Right ventricle myocardium superior (tissue), 1 donor: ENCODE data around the gene ARHGAP42. TPM values are rescaled to one million over a fixed set of nuclear protein-coding genes. Genes with fewer than 3 reads are reported as not detected.

Experiments used
- ATAC-seq: fragments of 200-7000 bp; cut with Tn5 transposase; one replicate; pipeline ENCODE4 v1.9.1; 2020; ENCODE audit warnings: mild to moderate bottlenecking; ENCODE audit not compliant: poor library complexity
- DNase-seq: peaks from one replicate; pipeline ENCODE4 v3.0.0-alpha.2; 2020
- intact Hi-C: fragments of 100-400 bp; cut with DNase I; formaldehyde crosslinking; loops from one replicate; pipeline ENCODE4 v1.11.2; 2022
- total RNA-seq: library from RNA; stranded (reverse); fragmentation: NEBNext Ultra II Directional; extraction: Animal tissue kit (Norgen Biotek cat#: 25700); gene quantifications from one replicate; pipeline ENCODE4 v1.2.1, GENCODE V29; 2021
- donor health status: DM: no; HTN: yes; CAD: no; lungs with severe emphysema.

ARHGAP42 gene
- total RNA-seq, 1 donor from 2014 or later: 7.2 TPM

DNA sequence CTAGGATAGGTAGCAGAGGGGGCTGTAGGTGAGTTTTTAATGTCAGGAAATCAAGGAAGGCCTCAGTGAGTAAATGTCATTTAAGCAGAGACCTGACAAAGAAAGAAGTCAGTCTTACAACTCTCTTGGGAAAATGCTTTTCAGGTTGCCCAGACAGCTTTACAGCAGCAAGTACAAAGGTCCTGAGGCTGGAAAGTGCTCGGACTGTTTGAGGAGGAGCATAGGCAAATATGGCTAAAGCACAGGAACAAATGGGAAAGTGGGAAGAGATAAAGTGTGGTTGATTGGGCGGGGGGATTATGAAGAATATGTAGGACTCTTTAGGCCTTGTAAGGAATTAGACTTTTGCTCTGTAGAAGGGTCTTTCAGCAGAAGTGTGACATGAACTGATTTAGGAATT is 125.4 kb downstream of the ARHGAP42 start:
- no peak for ATAC-seq
- DNase-seq: no peak
- intact Hi-C loops: no loop called here

DNA sequence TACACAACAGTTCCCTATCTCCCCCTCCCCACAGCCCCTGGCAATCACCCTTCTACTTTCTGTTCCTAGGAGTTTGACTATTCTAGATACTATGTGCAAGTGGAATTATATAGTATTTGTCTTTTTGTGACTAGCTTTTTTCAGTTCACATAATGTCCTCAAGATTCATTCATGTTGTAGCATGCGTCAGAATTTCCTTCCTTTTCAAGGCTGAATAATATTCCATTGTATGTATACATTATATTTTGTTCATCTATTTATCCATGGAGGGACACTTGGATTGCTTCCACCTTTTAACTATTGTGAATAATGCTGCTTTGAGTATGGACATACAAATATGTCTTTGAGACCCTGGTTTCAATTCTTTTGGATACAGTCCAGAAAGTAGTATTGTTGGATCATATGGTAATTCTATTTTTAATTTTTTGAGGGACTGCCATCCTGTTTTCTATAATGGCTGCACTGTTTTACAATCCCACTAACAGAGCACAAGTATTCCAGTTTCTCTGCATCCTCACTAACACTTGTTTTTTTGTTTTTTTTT is 128.8 kb downstream of the ARHGAP42 start:
- DNase-seq (no peak), ATAC-seq (no peak)
- intact Hi-C loops: no loop called here

DNA sequence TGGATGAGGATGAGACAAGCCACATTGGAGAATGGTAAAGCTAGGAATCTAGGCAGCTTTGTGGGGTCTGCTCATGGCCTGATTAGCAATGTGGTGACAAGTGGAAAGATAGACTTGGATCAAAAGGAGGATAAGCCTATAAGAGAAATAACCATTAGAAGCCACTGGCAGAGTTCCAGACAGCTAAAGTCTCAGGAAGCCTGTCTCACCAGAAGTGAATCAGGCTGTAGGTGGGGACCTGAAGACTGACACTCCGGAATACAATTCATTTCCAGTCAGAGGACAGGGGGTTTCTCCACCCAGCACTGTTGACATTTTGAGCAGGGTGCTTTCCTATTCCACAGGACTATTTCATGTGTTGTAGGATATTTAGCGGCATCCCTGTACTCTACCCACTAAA is 129.7 kb downstream of the ARHGAP42 start:
- no peak for DNase-seq
- intact Hi-C loops: no loop called here
- no peak for ATAC-seq

DNA sequence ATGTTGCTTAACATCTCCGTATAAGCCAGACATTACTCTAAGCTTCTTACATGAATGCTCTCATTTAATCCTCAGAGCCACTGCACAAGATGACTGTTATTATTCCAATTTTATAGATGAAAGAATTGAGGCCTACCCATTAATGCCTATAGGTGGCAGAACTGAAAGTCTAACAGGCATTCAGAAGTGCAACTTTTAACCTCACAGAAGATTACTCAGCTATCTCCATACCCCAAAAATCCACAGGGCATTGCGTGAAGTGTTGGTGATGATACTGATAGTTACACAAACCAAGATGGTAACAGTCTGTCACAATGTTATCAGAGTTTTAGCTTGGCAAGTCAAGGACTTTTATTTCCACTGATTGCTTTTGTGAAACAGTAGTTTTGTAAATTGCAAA is 130.5 kb downstream of the ARHGAP42 start:
- no peak for DNase-seq
- ATAC-seq: no peak
- intact Hi-C loops: no loop called here

DNA sequence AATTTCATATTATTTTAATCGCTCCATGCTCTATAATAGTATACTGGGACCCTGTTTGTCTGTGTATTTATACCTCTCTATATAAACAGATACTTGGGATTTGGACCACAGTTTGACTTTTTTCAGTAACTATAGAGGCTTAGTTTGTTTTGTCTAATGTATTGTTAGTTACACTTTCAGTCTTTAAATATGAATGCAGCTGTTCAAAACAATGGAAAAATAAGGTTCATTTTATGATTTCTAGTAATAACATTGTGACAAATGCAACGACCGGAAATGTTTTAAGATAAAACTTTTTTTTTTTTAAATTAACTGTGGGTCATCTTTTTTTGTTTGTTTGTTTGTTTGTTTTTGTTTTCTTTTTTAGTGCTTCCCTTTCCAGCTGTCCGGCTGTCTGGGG is 133.5 kb downstream of the ARHGAP42 start:
- intact Hi-C loops: no loop called here
- DNase-seq: no peak
- no peak for ATAC-seq

DNA sequence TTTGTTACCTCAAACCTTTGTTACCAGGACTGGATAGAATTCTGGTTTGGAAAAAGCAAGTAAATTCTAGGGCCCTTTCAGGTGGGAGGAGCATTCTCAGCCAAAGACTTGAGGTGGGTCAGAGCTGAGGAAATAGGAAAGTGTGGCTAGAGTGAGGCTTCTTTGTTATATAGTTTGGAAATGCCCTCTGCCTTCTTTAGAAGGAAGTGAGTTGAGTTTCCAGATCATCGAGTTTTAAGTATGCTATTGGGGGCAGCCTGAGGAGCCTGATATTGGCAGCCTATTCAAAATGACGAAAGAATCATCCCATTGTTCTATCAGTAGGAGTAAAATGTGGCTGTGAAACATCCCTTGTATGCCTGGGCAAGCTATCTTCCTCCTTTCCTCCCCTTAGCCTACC is 134.1 kb downstream of the ARHGAP42 start:
- intact Hi-C loops: no loop called here
- no peak for ATAC-seq

DNA sequence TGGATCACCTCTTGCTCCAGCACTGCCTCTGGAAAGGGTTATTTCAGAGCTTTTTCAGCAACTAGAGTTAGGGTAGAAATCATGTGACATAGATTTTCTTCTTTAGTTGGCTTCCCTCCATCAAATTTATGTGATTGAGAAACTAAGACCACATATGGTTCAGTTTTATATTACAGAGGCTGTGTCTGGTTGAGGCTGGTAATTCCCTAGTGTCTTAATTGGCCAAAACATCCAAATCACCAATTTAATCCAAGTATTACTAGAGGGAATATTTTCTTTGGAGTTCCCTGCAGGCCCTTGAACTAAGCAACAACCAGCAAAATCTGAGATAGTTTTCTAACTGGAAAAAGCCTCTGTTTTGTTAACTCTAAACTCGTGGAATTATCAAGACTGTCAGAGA is 136.3 kb downstream of the ARHGAP42 start:
- ATAC-seq (peak; percentile 80), DNase-seq (no peak)
- intact Hi-C loops: no loop called here

More for the DNA sequence above, 134.1 kb downstream of the ARHGAP42 start:
- DNase-seq: no peak

DNA sequence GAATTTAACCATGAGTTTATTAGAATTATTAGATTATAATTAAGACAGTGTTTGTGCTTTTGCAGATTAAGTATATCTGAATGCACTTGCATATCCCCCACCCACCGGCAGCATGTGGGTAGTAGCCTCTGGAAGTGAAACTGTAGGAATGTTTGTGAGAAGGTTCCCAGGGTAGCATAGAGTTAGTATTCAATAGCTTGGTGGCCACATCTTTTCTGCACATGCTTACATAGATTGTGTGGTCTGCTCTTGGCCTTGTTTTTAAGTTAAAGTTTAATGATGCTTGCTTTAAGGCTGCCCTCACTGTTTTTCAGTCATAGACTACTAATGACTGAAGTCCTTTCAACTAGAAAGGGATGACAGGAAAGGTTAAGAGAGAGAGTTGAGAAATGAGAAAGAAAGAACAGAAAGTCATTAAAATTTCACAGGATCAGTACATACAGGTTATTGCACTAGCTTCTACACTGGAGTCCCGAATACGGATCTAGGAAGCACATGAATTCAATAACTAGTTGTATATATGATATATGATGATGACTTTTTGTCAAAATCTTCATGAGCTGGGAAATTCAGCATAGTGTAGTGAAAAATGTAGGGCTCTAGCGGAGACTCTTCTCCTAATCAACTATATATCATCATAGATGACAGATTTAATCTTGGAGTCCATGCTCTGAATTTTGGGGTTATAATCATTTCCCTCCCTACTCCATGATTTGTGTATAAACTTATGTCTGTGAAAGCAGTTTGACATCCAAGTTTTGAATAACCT is 137.1 kb downstream of the ARHGAP42 start:
- intact Hi-C loops: no loop called here
- no peak for DNase-seq
- no peak for ATAC-seq

DNA sequence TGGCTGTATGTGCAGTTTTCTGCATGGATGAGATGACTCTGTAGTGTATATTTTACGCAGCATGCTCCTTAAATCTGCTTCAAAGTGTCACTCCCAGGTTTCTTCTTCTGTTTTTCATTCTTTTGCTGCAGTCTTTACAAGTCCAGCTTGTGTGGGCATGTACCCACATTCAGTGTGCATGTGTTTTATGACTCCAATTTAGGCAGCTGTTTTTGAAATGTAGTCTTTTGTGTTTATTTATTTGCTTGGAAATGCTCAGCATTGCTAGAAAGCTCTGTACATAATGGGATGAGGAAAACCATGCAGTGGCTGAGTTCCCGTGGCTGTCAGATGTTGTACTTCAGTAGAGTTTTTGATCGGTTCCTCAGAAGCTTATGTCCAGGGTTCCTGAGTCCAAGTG is 138.5 kb downstream of the ARHGAP42 start:
- ATAC-seq: no peak
- no peak for DNase-seq
- intact Hi-C loops: no loop called here

DNA sequence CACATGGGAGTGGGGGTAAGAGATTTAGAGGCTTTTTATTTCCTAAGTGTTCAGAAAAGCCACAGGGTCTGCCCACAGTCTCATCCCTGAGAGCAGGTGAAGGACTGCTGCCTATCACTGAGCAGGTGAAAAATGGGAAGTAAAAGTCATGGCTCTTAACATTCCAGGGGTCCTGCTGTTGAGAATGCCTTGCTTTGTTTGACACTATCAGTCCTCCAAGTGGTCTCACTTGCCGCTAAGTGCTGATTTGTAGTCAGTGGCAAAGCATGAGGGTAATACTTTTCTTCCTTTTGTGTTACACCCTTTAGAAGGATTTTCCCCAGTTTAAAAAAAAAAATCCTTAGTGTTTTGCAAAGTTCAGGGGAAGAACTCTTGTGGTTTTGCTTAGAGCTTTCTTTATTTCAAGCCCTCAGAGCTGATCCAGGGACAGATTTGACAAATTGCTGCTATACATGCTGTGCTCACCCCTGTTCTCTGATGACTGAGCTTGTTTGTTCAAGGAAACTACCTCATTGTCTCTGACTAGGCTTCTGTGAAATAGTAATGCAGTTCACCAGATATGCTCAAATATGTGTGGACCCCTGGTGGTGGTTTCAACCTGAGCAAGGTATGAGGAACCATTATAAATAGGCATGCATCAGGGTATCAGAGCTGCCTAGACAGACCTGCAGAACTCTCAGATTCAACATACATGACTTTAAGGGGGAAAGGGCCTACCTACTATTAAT is 141.0 kb downstream of the ARHGAP42 start:
- ATAC-seq (no peak), DNase-seq (no peak)
- intact Hi-C loops: no loop called here

DNA sequence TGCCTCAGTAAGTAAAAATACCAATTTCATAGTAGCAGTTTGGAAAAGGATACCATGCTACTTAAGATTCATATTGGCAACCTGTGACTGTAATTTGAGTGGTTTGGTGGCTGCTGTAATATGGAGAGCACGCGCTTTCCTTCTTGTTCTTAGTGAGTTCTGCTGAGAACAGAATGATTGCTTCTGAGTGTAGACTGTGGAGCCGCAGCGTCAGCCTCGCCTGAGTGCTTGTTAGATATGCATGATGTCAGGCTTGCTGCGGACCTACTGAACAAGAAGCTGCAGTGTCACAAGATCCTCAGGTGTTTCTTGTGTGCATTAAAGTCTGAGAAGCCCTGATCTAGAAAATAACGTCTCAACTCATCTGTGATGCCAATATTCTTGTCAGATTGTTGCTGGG is 143.2 kb downstream of the ARHGAP42 start:
- intact Hi-C loops: no loop called here
- peak; percentile 69 for ATAC-seq

DNA sequence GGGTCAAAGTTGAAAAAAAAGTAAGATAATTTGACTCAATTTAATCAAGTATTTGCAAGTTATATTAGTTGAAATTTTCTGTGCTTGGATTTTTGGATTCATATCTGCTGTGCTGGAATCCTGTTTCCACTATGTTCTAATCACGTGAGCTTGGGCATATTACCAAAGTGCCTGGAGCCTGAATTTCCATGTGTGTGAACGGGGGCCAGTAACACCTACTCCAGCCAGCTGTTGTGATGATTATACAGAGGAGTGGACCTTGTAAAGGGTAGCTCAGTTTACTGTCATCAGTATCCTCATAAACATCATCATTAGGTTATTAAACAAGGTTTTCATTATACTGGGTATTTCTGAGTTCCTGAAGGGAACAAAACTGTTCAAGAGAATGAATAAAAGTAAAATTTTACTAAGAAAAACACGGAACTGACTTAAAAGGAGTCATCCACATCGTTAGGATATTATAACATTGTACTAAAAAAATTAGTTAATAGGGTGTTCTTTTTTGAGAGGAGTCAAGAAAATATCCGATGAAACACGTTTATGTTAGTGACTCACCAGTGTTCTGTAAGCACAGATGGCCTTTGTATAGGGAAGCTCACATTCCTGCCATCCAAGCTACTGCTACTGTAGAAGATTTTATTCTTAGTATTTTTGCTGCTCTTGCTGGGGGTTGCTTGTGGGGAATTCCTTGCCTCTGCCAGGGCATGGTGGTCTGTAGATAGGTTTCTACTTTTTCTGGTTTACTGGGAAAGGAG is 144.1 kb downstream of the ARHGAP42 start:
- intact Hi-C loops: no loop called here
- DNase-seq (no peak), ATAC-seq (peak; percentile 84)

More for the DNA sequence above, 143.2 kb downstream of the ARHGAP42 start:
- DNase-seq: no peak

DNA sequence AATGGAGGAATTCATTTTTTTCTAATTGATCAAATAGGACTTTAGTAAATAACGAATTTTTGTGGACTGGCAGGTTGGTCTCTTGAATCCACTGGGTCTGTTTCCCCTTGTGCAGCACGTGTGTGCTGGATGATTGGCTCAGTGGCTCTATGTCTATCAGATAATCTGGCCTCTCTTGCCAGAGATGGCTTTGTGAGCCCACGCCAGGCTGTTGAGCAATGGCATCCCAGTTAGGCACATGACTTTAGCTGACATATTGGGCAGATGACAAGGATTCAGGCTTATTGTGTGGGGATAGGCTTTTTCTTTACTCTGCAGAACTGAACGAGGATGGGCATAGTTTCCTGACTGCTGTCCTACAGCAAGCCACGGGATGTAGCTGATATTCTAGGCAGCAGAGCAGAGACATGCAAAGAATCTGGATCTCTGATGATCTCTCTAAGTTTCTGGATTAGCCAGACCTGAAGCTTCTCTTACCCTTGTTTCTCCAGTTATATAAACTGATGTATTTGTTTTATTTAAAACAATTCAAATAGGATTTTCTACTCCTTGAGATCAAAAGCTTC is 144.9 kb downstream of the ARHGAP42 start:
- DNase-seq (peak; percentile 39), ATAC-seq (peak; percentile 60)
- intact Hi-C loops: no loop called here

DNA sequence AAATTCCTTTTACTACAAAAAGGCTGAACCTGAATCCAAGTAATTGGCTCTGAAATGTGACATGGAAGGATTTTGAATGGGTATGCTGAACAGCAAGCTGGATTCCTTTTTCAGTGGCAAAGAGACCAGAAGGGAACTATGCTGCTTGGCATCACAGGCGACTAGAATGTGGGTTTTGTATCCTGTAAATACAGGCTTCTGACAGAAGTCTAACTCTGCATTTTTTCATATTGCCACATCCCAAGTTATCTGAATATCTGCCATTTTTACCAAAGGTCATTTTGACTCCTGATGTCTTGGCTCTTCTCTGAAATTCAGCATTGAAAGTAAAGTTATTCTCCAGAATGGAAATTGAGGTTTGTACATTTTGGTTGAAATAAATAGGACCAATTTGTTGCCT is 145.7 kb downstream of the ARHGAP42 start:
- ATAC-seq: no peak
- no peak for DNase-seq
- intact Hi-C loops: no loop called here

DNA sequence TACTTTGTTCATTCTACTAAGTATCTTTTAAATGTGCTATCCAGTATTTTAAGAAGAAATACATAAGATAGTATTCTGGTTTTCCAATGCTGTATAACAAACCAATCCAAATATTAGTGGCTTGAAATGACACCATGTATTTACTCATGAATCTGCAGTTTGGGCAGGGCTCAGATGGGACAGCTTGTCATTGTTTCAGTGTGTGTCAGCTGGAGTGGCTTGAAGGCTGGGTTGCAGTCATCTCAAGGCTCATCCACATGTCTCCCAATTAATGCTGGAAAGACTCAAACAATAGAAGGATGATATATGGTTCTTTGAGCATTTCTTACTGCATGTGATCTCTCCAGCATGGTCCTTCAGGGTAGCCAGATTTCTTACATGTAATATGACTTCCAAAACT is 146.2 kb downstream of the ARHGAP42 start:
- DNase-seq: no peak
- intact Hi-C loops: no loop called here
- ATAC-seq: no peak

DNA sequence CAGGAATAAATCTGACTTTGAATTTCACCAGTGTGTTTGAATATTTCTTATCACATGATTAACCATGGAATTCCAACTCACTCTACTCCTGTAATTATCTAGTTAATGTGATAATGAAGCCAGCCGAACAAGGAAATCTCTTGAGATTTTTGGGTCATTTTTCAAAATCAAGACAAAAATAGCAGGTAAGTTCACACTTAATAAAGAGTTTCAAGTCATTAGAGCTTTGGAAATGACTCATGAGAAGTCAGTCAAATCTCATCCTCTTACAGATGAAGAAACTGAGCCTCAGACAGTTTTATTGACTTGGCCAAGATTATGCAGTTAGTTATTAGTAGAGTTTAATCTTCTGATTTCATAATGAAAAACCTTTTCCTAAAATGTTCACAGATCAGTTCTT is 148.8 kb downstream of the ARHGAP42 start:
- intact Hi-C loops: no loop called here
- ATAC-seq: no peak
- DNase-seq: no peak

DNA sequence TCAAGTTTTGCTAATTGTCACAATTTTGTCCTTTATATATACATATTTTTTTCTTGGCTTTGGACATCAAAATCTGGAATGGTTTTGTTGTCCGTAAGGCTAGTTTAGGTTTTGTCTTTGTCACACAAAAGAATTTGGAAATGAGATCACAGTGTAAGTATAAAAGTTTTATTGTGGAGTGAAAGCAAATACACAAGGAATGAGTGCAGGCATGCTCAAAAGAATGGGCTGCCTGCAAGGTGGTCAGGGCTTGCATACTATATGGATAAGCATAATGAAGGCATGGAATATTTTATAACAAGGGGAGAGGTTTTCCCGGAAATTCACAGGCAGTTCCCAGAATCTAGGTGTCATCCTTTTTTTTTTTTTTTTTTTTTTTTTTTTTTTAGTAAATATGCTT is 150.2 kb downstream of the ARHGAP42 start:
- intact Hi-C loops: no loop called here
- no peak for ATAC-seq
- DNase-seq: no peak

DNA sequence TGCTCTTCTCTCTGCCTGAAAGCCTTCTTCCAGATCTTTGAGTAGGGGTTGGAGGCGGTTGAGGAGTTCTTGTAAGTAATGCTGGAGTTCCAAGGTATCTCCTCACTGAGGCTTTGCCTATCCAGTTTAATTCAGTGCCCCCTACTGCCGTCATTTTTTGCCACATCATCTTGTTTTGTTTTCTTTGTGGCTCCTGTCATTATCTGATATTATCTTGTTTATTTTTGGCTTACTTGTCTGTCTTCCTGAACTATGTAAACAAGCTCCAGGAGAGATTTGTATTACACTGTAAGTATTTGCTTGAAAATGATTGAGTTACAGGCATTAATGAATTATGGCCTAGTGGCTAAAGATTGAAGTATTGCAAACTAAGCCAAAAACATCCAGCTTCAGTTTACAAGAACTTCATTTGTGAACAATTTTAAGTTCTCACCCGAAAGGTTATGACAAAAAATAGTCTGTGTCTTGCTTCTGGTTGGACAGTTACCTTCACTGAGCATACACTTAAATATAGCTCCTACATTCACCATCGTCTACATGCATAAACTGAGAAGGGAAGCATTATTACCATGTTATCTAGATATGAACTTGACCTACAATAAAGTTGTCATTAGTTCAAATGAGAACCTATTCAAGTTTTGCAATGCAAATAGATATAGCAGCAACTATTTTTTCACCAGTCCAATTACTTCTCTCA is 154.8 kb downstream of the ARHGAP42 start:
- ATAC-seq: no peak
- DNase-seq: no peak
- intact Hi-C loops: no loop called here
